ENCODE results near the gene SGK1.

DNA sequence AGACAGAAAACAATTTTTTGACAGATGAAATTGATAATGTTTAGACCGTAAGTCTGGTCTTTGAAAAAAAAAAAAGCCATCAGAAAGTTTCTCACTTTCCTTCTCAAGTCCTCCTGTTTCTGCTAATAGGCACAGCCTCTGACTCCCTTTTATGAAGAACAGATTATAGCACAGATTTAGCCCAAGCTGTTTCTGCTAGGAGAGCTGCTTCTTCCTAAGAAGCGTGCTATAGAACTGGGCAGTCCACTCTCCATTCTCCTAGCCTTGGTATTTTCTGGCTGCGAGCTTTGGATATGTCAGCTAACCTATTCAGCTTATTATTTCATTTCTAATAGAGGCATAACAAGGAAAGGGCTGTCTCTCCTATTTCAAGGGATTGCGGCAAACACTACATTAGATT, 112.5 kb downstream of the SGK1 start:
- TF ChIP-seq CTCF (IDR thresholded peaks at IDR 0.05): no peak
- TF ChIP-seq E2F4 (CRISPR knock-in tag; IDR thresholded peaks at IDR 0.05; ENCODE audit: borderline replicate concordance, low read depth): no peak
- no peak for TF ChIP-seq NFE2L1 (CRISPR knock-in tag; IDR thresholded peaks at IDR 0.05)
